ENCODE results near the gene MSH6. TPM values are rescaled to one million over a fixed set of nuclear protein-coding genes. Genes with fewer than 3 reads are reported as not detected.

Gene MSH6
- polyA plus RNA-seq, 4 donors: 2.0 to 41.5 (median 9.0) TPM

DNA sequence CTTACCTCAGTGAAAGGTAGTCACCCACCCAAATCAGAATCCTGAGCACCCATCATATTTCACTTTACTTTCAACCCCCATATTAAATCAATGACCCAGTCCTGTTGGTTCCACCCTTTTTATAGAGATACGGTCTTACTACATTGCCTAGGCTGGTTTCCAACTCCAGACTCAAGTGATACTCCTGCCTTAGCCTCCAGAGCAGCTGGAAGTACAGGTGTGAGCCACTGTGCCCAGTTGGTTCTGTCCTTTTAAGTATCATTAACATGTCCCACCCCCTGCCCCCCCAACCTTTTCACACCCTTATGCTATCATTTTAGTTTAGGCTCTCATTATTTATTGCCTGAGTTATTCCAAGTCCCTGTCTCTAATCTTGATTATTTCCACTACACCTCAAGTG lies 28.7 kb downstream of the MSH6 start:
- Histone ChIP-seq H3K4me1 (ENCODE audit: control insufficient read depth in 3 of 3, insufficient read depth in 2 of 3, low read depth in 1 of 3, low read length in 2 of 3) (no peaks in the 10 kb centered on the region), H3K27ac (ENCODE audit: low read depth in 1 of 3, low read length in 2 of 3) (no peak overlapping the region), H3K27me3 (ENCODE audit: control insufficient read depth in 3 of 3, insufficient read depth in 3 of 3, low read length in 3 of 3) (no peaks in the 10 kb centered on the region), H3K4me3 (ENCODE audit: low read depth in 1 of 3, low read length in 3 of 3) (no peak overlapping the region), H3K9me3 (ENCODE audit: control insufficient read depth in 2 of 2, insufficient read depth in 1 of 2, low read depth in 1 of 2, low read length in 1 of 2) (no peaks in the 10 kb centered on the region), H3K36me3 (ENCODE audit: control insufficient read depth in 3 of 3, insufficient read depth in 2 of 3, low read depth in 1 of 3, low read length in 3 of 3) (peaks cover 8 to 21% (median 8%) of the 10 kb centered on the region in 3 donors)
- 70 to 79% (median 73%) methylated on average over 1 of the region's 1 CpG for WGBS, 3 donors
- FAIRE-seq (no peak), DNase-seq (no peak)

- H3K27ac ChIP-seq (ENCODE audit: low read depth in 1 of 3, low read length in 2 of 3): no peak overlapping the region
- no peaks in the 10 kb centered on the region for H3K9me3 ChIP-seq (ENCODE audit: control insufficient read depth in 2 of 2, insufficient read depth in 1 of 2, low read depth in 1 of 2, low read length in 1 of 2)
- 93 to 97% (median 94%) methylated on average over 10 of the region's 10 CpGs for WGBS, 3 donors
- no peak for FAIRE-seq
- no peak for DNase-seq
- H3K36me3 ChIP-seq (ENCODE audit: control insufficient read depth in 3 of 3, insufficient read depth in 2 of 3, low read depth in 1 of 3, low read length in 3 of 3): peaks cover 7 to 27% (median 14%) of the 10 kb centered on the region in 3 donors
- no peaks in the 10 kb centered on the region for H3K4me1 ChIP-seq (ENCODE audit: control insufficient read depth in 3 of 3, insufficient read depth in 2 of 3, low read depth in 1 of 3, low read length in 2 of 3)
- no peak overlapping the region for H3K4me3 ChIP-seq (ENCODE audit: low read depth in 1 of 3, low read length in 3 of 3)
- H3K27me3 ChIP-seq (ENCODE audit: control insufficient read depth in 3 of 3, insufficient read depth in 3 of 3, low read length in 3 of 3): no peaks in the 10 kb centered on the region
These were observed 32.8 kb downstream of the MSH6 start for GRCh38 chr2:47815764-47816163.

DNA sequence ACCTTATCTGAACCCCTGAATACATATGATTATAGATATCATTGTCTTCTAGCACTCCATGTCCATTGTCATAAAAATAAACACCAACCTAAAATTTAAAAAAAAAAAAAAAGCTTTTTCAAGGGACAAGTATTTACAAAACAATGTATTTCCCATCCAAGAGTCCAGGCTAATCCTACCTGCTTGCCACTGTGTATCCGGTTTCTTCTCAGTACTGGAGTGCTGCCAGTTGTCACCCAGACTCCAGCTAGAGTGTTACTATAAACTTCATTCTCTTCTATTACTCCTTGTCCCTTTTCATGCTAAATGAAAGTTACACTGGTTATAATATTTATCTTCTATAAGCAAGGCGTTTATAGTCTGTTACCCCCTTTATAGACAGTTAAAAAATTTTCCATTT lies 35.8 kb downstream of the MSH6 start:
- FAIRE-seq (no peak), DNase-seq (no peak)
- Histone ChIP-seq H3K36me3 (ENCODE audit: control insufficient read depth in 3 of 3, insufficient read depth in 2 of 3, low read depth in 1 of 3, low read length in 3 of 3) (peaks cover 7 to 35% (median 17%) of the 10 kb centered on the region in 3 donors), H3K4me3 (ENCODE audit: low read depth in 1 of 3, low read length in 3 of 3) (no peak overlapping the region), H3K9me3 (ENCODE audit: control insufficient read depth in 2 of 2, insufficient read depth in 1 of 2, low read depth in 1 of 2, low read length in 1 of 2) (no peaks in the 10 kb centered on the region), H3K4me1 (ENCODE audit: control insufficient read depth in 3 of 3, insufficient read depth in 2 of 3, low read depth in 1 of 3, low read length in 2 of 3) (no peaks in the 10 kb centered on the region), H3K27ac (ENCODE audit: low read depth in 1 of 3, low read length in 2 of 3) (no peak overlapping the region), H3K27me3 (ENCODE audit: control insufficient read depth in 3 of 3, insufficient read depth in 3 of 3, low read length in 3 of 3) (no peaks in the 10 kb centered on the region)
- WGBS, 3 donors: 85 to 90% (median 86%) methylated on average over 2 of the region's 2 CpGs

- 96 to 98% (median 96%) methylated on average over 3 of the region's 3 CpGs for WGBS, 3 donors
These were observed 36.9 kb downstream of the MSH6 start for GRCh38 chr2:47819834-47820233.

GRCh38 chr2:47822518-47822917 lies 39.6 kb downstream of the MSH6 start:
- Histone ChIP-seq H3K27me3 (ENCODE audit: control insufficient read depth in 3 of 3, insufficient read depth in 3 of 3, low read length in 3 of 3) (no peaks in the 10 kb centered on the region), H3K27ac (ENCODE audit: low read depth in 1 of 3, low read length in 2 of 3) (no peak overlapping the region), H3K4me1 (ENCODE audit: control insufficient read depth in 3 of 3, insufficient read depth in 2 of 3, low read depth in 1 of 3, low read length in 2 of 3) (no peaks in the 10 kb centered on the region), H3K36me3 (ENCODE audit: control insufficient read depth in 3 of 3, insufficient read depth in 2 of 3, low read depth in 1 of 3, low read length in 3 of 3) (peaks cover 4 to 38% (median 12%) of the 10 kb centered on the region in 3 donors), H3K4me3 (ENCODE audit: low read depth in 1 of 3, low read length in 3 of 3) (no peak overlapping the region), H3K9me3 (ENCODE audit: control insufficient read depth in 2 of 2, insufficient read depth in 1 of 2, low read depth in 1 of 2, low read length in 1 of 2) (no peaks in the 10 kb centered on the region)
- DNase-seq (no peak), FAIRE-seq (no peak)

More at GRCh38 chr2:47819834-47820233, 36.9 kb downstream of the MSH6 start:
- FAIRE-seq (no peak), DNase-seq (no peak)
- H3K36me3 ChIP-seq (ENCODE audit: control insufficient read depth in 3 of 3, insufficient read depth in 2 of 3, low read depth in 1 of 3, low read length in 3 of 3): peaks cover 7 to 41% (median 17%) of the 10 kb centered on the region in 3 donors
- H3K4me3 ChIP-seq (ENCODE audit: low read depth in 1 of 3, low read length in 3 of 3): no peak overlapping the region
- H3K4me1 ChIP-seq (ENCODE audit: control insufficient read depth in 3 of 3, insufficient read depth in 2 of 3, low read depth in 1 of 3, low read length in 2 of 3): no peaks in the 10 kb centered on the region
- no peaks in the 10 kb centered on the region for H3K27me3 ChIP-seq (ENCODE audit: control insufficient read depth in 3 of 3, insufficient read depth in 3 of 3, low read length in 3 of 3)
- H3K9me3 ChIP-seq (ENCODE audit: control insufficient read depth in 2 of 2, insufficient read depth in 1 of 2, low read depth in 1 of 2, low read length in 1 of 2): no peaks in the 10 kb centered on the region
- no peak overlapping the region for H3K27ac ChIP-seq (ENCODE audit: low read depth in 1 of 3, low read length in 2 of 3)

GRCh38 chr2:47833516-47833968 lies 50.6 kb downstream of the MSH6 start:
- H3K27ac ChIP-seq (ENCODE audit: low read depth in 1 of 3, low read length in 2 of 3): no peak overlapping the region
- H3K4me1 ChIP-seq (ENCODE audit: control insufficient read depth in 3 of 3, insufficient read depth in 2 of 3, low read depth in 1 of 3, low read length in 2 of 3): no peaks in the 10 kb centered on the region
- 81 to 93% (median 87%) methylated on average over 2 of the region's 2 CpGs for WGBS, 3 donors
- peaks cover 3 to 47% (median 10%) of the 10 kb centered on the region in 3 donors for H3K36me3 ChIP-seq (ENCODE audit: control insufficient read depth in 3 of 3, insufficient read depth in 2 of 3, low read depth in 1 of 3, low read length in 3 of 3)
- no peaks in the 10 kb centered on the region for H3K9me3 ChIP-seq (ENCODE audit: control insufficient read depth in 2 of 2, insufficient read depth in 1 of 2, low read depth in 1 of 2, low read length in 1 of 2)
- H3K4me3 ChIP-seq (ENCODE audit: low read depth in 1 of 3, low read length in 3 of 3): no peak overlapping the region
- FAIRE-seq (no peak), DNase-seq (no peak)
- H3K27me3 ChIP-seq (ENCODE audit: control insufficient read depth in 3 of 3, insufficient read depth in 3 of 3, low read length in 3 of 3): no peaks in the 10 kb centered on the region

DNA sequence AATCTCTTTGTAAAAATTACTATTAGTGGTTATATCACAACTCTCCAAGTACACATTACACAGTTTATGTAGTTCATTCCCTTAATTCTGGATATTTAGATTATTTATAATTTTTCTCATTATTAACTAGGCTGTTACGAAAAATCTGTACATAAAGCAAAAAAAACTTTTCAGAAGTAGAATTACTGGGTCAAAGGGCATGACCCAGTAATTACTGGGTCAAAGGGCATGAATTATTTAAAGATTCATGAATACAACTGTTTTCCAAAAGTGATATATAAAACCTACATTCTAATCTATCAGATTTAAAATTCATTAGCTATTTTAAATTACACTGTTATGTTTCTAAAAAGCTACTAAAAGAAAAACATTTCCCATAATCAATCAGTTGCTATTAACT lies 55.3 kb downstream of the MSH6 start:
- Histone ChIP-seq H3K9me3 (ENCODE audit: control insufficient read depth in 2 of 2, insufficient read depth in 1 of 2, low read depth in 1 of 2, low read length in 1 of 2) (no peaks in the 10 kb centered on the region), H3K4me3 (ENCODE audit: low read depth in 1 of 3, low read length in 3 of 3) (no peak overlapping the region), H3K27ac (ENCODE audit: low read depth in 1 of 3, low read length in 2 of 3) (no peak overlapping the region), H3K36me3 (ENCODE audit: control insufficient read depth in 3 of 3, insufficient read depth in 2 of 3, low read depth in 1 of 3, low read length in 3 of 3) (peaks cover 3 to 36% (median 7%) of the 10 kb centered on the region in 3 donors), H3K4me1 (ENCODE audit: control insufficient read depth in 3 of 3, insufficient read depth in 2 of 3, low read depth in 1 of 3, low read length in 2 of 3) (no peaks in the 10 kb centered on the region), H3K27me3 (ENCODE audit: control insufficient read depth in 3 of 3, insufficient read depth in 3 of 3, low read length in 3 of 3) (no peaks in the 10 kb centered on the region)
- DNase-seq (no peak), FAIRE-seq (no peak)
- WGBS, 3 donors: 59 to 77% (median 67%) methylated on average over 1 of the region's 1 CpG

DNA sequence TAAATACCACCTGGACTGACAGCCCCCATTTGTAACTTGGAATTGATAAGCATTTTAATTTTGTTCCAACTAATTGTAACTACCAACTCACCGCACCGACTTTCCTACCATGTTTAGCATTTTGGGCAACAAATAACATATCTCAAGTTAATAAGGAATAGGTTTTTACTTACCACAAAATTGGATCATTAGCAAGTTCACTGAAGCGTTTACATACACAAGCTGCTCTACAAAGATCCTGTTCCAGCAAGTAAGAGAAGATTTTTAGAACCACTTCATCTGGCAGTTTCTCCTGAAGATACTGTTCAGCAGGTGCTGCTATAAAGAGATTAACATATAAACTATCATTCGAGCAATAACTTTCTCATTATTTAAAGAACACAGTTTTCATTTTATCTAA lies 55.7 kb downstream of the MSH6 start:
- WGBS, 3 donors: 59 to 74% (median 70%) methylated on average over 4 of the region's 4 CpGs
- Histone ChIP-seq H3K27me3 (ENCODE audit: control insufficient read depth in 3 of 3, insufficient read depth in 3 of 3, low read length in 3 of 3) (no peaks in the 10 kb centered on the region), H3K36me3 (ENCODE audit: control insufficient read depth in 3 of 3, insufficient read depth in 2 of 3, low read depth in 1 of 3, low read length in 3 of 3) (peaks cover 3 to 34% (median 5%) of the 10 kb centered on the region in 3 donors), H3K4me3 (ENCODE audit: low read depth in 1 of 3, low read length in 3 of 3) (no peak overlapping the region), H3K9me3 (ENCODE audit: control insufficient read depth in 2 of 2, insufficient read depth in 1 of 2, low read depth in 1 of 2, low read length in 1 of 2) (no peaks in the 10 kb centered on the region), H3K4me1 (ENCODE audit: control insufficient read depth in 3 of 3, insufficient read depth in 2 of 3, low read depth in 1 of 3, low read length in 2 of 3) (no peaks in the 10 kb centered on the region), H3K27ac (ENCODE audit: low read depth in 1 of 3, low read length in 2 of 3) (no peak overlapping the region)
- FAIRE-seq (no peak), DNase-seq (no peak)

GRCh38 chr2:47842846-47843245 lies 59.9 kb downstream of the MSH6 start:
- no peaks in the 10 kb centered on the region for H3K9me3 ChIP-seq (ENCODE audit: control insufficient read depth in 2 of 2, insufficient read depth in 1 of 2, low read depth in 1 of 2, low read length in 1 of 2)
- no peaks in the 10 kb centered on the region for H3K27me3 ChIP-seq (ENCODE audit: control insufficient read depth in 3 of 3, insufficient read depth in 3 of 3, low read length in 3 of 3)
- no peak for DNase-seq
- H3K4me1 ChIP-seq (ENCODE audit: control insufficient read depth in 3 of 3, insufficient read depth in 2 of 3, low read depth in 1 of 3, low read length in 2 of 3): no peaks in the 10 kb centered on the region
- H3K4me3 ChIP-seq (ENCODE audit: low read depth in 1 of 3, low read length in 3 of 3): no peak overlapping the region
- WGBS, 3 donors: 89 to 93% (median 89%) methylated on average over 3 of the region's 3 CpGs
- H3K36me3 ChIP-seq (ENCODE audit: control insufficient read depth in 3 of 3, insufficient read depth in 2 of 3, low read depth in 1 of 3, low read length in 3 of 3): peaks cover 0 to 15% (median 0%) of the 10 kb centered on the region in 3 donors
- no peak overlapping the region for H3K27ac ChIP-seq (ENCODE audit: low read depth in 1 of 3, low read length in 2 of 3)
- no peak for FAIRE-seq
